GM21367 (cell line): ENCODE data around the gene KCNMA1.
"Not testable (repeated sequence)": the region's sequence is repeated elsewhere in the genome, so short reads cannot be mapped to it uniquely, and the experiment has no call there.

Experiments
- ATAC-seq: cut with Tn5 transposase; IDR thresholded peaks from one replicate; pipeline ENCODE4 v1.9.1; 2021; ENCODE audit not compliant: unreplicated experiment

KCNMA1 gene

GRCh38 chr10:77637532-77638320, at the start of gene KCNMA1:
KCNMA1 (minus strand) TSS chr10:77637808.
- ATAC-seq, result no peak

- ATAC-seq, result no peak
Observed at GRCh38 chr10:77686650-77687417, 49.2 kb upstream of the KCNMA1 start.

DNA sequence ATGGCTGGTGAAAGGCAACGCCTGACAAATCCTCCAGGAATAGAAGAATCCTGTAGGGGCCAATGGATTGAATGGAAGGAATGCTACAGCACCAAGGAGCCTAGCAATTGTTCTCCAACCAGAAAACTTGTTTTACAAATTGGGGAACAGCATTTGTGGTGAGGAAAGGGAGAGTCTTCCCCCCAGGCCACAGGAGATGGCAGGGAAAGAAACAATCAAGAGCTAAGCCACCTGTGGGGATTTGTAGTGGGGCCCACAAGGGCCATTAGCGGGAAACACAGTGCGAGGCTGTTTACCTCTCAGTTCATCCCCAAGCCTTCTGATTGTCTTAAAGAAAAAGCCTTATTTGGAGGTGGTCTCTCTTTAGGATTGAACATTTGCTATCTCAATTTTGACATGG, 48.5 kb upstream of the KCNMA1 start:
- ATAC-seq, result no peak

DNA sequence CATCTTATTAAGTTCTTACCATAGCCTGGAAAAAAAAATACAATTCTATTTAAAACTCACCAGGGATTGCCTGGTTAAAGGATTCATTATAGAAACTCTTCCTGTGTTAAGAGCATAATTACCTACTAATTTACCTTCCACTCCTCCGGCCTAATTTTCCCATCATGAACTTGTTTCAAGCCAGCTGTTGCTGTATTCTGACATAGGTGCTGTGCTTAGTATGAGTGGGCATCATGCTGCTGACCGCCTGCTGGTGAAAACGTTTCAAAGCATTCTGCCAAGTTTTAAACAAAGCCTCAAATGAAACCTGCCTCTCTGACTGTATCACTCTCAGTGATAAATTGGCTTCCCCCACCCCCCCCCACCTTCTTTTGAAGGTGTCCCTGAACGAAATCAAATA, 47.8 kb upstream of the KCNMA1 start:
- no peak for ATAC-seq

GRCh38 chr10:77683088-77683432, 45.5 kb upstream of the KCNMA1 start:
- not testable (repeated sequence) for ATAC-seq

GRCh38 chr10:77682393-77683087, 44.9 kb upstream of the KCNMA1 start:
- no peak for ATAC-seq

DNA sequence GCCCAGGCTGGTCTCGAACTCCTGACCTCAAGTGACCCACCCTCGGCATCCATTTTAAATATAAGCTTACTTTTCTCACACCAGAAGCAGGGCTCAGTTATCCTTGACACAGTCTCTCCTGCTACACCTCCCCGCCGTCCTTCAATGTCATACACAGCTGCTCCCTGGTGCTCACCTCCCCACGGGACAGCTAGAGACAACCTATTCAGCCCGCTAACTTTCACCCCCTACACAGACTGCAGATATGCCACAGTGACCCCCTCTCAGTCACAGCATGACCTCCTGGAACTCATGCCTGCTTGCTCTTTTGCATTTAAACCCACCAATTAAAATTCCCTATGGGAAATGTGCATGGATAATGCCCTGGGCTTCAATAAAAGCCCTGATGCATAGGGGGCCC, 44.2 kb upstream of the KCNMA1 start:
- ATAC-seq, result no peak

- ATAC-seq, result no peak
Observed at GRCh38 chr10:77680811-77681210, 43.2 kb upstream of the KCNMA1 start.

GRCh38 chr10:77680065-77680464, 42.5 kb upstream of the KCNMA1 start:
- ATAC-seq, result no peak

- no peak for ATAC-seq
Observed at GRCh38 chr10:77679217-77679616, 41.6 kb upstream of the KCNMA1 start.

GRCh38 chr10:77678146-77678545, 40.5 kb upstream of the KCNMA1 start:
- no peak for ATAC-seq

GRCh38 chr10:77675347-77675746, 37.7 kb upstream of the KCNMA1 start:
- no peak for ATAC-seq

- ATAC-seq, result no peak
Observed at GRCh38 chr10:77673515-77674140, 36.0 kb upstream of the KCNMA1 start.

DNA sequence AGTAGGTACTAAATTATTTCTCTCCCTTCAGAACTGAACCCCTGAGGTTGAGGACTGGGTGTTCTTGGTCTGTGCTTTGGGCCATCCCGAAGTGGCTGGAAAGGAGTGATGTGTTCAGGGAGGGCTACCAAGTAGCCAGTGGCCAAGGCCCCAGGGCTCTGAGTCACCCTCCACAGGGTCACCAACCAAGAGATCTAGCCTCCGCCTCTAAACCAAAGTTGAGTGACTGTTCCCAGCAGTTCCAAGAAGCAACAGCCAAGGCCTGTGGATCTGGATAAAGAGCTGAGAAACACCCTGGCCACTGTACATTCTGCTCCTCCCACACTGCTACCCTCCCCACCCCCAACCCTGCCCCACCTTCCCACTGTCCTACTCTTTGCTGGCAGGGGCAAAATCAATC, 35.5 kb upstream of the KCNMA1 start:
- ATAC-seq, result no peak

GRCh38 chr10:77671594-77672252, 34.1 kb upstream of the KCNMA1 start:
- ATAC-seq, result no peak

DNA sequence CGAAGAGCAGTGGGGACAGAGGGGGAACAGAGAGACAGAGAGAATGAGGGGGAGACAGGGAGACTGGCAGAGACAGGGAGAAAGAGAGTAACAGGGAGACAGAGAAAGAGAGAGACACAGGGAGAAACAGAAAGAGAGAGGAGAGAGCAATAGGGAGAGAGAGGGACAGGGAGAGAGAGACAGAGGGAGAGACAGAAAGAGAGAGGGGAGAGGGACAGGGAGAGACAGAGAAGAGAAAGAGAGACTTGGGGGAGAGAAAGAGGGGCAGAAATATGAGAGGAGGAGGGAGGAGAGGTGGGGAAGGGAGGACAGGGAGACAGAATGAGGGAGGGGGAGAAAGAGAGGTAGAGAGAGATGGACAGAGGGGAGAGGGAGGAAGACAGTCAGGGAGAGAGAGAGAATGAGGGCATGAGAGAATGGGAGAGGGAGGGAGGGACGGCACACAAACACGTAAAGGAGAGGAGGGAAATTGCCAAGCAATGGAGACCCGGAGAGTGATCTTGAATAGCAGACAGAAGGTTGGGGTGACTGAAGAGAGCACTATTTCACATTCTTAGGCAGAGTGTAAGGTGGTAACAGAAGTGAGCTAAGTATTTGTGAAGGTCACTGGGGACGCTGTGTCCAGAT, 33.3 kb upstream of the KCNMA1 start:
- no peak for ATAC-seq

DNA sequence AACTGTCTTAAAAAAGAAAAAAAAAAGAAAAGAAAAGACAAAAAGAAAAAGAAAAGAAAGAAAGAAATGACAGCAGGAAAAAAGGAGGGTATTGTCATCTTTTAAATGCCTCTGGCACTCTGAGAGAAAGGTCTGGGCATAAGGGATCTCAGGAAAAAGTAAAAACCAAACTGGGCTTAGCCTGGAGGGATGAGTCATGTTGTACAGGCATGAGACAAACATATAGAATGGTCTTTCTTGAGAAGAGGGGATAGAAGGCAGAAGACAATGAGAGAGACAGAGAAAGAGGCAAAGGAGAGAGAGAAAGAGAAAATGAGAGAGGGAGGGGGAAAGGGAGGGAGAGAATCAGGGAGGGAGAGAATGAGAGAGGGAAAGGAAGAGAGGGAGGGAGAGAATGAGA, 32.3 kb upstream of the KCNMA1 start:
- no peak for ATAC-seq

DNA sequence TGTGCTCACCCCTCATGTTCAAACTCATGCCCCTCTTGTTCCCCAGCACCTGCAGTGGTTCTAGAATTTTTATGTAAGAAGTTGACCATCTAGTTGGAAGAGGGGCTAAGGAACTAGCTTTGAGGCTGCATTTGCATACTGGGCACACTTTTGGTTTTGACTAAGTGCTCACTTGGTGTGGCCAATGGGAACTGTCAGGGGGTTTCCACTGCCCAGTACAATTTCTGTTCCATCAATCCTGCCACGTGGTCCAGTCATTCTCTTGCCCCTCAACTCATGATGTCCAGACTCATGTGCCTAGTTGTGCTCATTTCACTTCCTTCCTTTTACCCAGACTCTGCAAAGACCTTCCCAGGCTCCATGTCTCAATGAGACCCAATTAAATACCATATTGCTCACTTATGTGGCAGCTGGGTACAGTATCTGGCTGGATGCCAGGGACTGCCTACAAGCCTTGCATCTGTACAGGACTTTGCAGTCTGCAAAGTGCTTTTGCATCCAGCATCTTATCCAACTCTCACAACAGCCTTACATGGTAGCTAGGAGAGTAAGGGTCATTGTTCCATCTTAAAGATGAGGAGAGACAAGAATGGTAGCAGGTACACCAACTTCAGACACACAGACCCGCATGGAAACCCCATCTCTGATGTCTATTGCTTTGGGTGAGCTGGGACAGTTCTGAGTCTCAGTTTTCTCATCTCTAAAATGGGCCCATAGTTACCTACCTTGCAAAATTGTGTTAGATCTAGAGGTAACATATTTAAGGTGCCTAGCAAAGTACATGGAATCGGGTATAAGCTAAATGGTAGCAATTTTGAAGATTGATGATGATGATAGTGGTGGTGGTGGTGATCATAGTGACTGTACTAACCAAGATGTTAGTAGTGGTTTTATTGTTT, 30.1 kb upstream of the KCNMA1 start:
- ATAC-seq, result peak; percentile 74

- no peak for ATAC-seq
Observed at GRCh38 chr10:77666821-77667220, 29.2 kb upstream of the KCNMA1 start.
